Measurements from ENCODE around the gene AP3B1.

DNA sequence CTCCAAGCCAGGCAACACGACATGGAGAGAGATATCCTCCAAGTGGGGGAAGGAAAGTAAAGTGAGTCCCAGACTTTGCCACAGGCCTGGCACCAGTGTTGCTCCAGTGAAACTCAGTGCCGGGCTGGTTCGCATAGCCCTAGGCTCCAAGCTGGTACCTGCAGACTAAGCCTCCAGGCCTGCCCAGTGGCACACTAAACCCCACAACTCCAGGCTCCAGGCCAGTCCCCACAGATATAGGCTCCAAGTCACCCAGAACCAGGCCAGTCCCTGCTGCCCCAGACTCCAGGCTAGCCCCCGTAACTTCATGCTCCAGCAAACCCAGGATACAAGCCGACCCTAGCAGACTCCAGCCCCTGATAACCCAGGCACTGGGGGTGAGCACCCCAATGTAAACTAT, 23.0 kb upstream of the AP3B1 start:
- TF ChIP-seq CTCF (conservative IDR thresholded peaks at IDR 0.05) (no peak), ZFX (IDR thresholded peaks at IDR 0.05) (no peak)

All from C4-2B (cell line).